Amniotic stem cell (primary cell): ENCODE results near the gene RPL23.

Source experiments
- DNase-seq: peaks from one replicate; lab custom pipeline; 2025; lab: John Stamatoyannopoulos, UW

RPL23 gene

GRCh38 chr17:38867968-38868816 is 14.7 kb upstream of the RPL23 start:
- DNase-seq: peak; percentile 47

- peak; percentile 29 for DNase-seq
Measured at GRCh38 chr17:38867179-38867967, 13.9 kb upstream of the RPL23 start.

GRCh38 chr17:38864636-38865398 is 11.3 kb upstream of the RPL23 start:
- DNase-seq: no peak

GRCh38 chr17:38861399-38861843 is 7.9 kb upstream of the RPL23 start:
- no peak for DNase-seq

- no peak for DNase-seq
Measured at GRCh38 chr17:38857271-38857670, 3.8 kb upstream of the RPL23 start.

GRCh38 chr17:38855101-38855714 is 1.7 kb upstream of the RPL23 start:
- DNase-seq: peak; percentile 28

GRCh38 chr17:38852771-38853291 is 690 bp downstream of the RPL23 start:
- DNase-seq: no peak

- no peak for DNase-seq
Measured at GRCh38 chr17:38851434-38851833, 2.1 kb downstream of the RPL23 start.

- DNase-seq: no peak
Measured at GRCh38 chr17:38850374-38850773, 3.1 kb downstream of the RPL23 start.

GRCh38 chr17:38848939-38849605 is 4.4 kb downstream of the RPL23 start:
- no peak for DNase-seq

GRCh38 chr17:38848557-38848891 is 5.0 kb downstream of the RPL23 start:
- DNase-seq: no peak

GRCh38 chr17:38844261-38844757 is 9.2 kb downstream of the RPL23 start:
- DNase-seq: no peak

- no peak for DNase-seq
Measured at GRCh38 chr17:38825762-38826247, 27.7 kb downstream of the RPL23 start.

GRCh38 chr17:38824899-38825761 is 28.4 kb downstream of the RPL23 start, which contains the start of gene CWC25:
Gene CWC25, minus strand, starts transcription at chr17:38825321. Its CDS starts 138 bp downstream, at chr17:38825183.
- DNase-seq: peak; percentile 64

GRCh38 chr17:38815576-38816193 is 37.8 kb downstream of the RPL23 start:
- DNase-seq: no peak

GRCh38 chr17:38809828-38810227 is 43.7 kb downstream of the RPL23 start:
- DNase-seq: no peak

- no peak for DNase-seq
Measured at GRCh38 chr17:38800237-38800760, 53.2 kb downstream of the RPL23 start.

GRCh38 chr17:38799501-38800236 is 53.9 kb downstream of the RPL23 start, which contains the start of gene PIP4K2B:
Gene PIP4K2B, minus strand, starts transcription at chr17:38799556. Its CDS starts 132 bp downstream, at chr17:38799424.
- peak; percentile 91 for DNase-seq
